ENCODE results near the gene CTNNA1.

Gene CTNNA1

GRCh38 chr5:138926257-138926656 is 173.0 kb downstream of the CTNNA1 start:
- DNase-seq (ENCODE audit: low spot score): no peak
- no peak for TF ChIP-seq CTCF (IDR thresholded peaks at IDR 0.05; ENCODE audit: borderline replicate concordance, control extremely low read depth, extremely low read depth, insufficient read depth, missing control alignments)
- in situ Hi-C loops (cut with MboI; ENCODE audit: low sequenced_read_pairs, unreplicated experiment): no loop called here

GRCh38 chr5:138926688-138927448 is 173.6 kb downstream of the CTNNA1 start:
- no peak for TF ChIP-seq CTCF (IDR thresholded peaks at IDR 0.05; ENCODE audit: borderline replicate concordance, control extremely low read depth, extremely low read depth, insufficient read depth, missing control alignments)
- DNase-seq (ENCODE audit: low spot score): no peak
- in situ Hi-C loops (cut with MboI; ENCODE audit: low sequenced_read_pairs, unreplicated experiment): no loop called here

DNA sequence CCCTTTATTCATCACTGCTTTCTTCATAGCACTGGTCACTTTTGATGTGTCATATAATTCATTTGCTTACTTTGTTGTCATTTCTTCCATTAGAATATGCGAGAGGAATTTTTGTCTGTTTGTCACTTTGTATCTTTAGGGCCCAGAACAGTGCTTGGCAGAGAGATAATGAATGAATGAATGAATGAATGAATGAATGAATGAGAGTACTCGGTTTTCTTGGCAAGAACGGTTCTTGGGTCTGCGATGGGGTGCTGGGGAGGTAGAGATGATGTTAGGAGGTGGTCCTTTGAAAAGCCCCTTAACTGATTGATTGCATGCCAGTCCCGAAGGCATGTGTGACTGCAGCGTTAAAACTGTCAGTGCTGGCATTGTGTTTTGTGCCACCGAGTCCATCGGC is 174.3 kb downstream of the CTNNA1 start:
- DNase-seq (ENCODE audit: low spot score): no peak
- in situ Hi-C loops (cut with MboI; ENCODE audit: low sequenced_read_pairs, unreplicated experiment): no loop called here
- TF ChIP-seq CTCF (IDR thresholded peaks at IDR 0.05; ENCODE audit: borderline replicate concordance, control extremely low read depth, extremely low read depth, insufficient read depth, missing control alignments): no peak

GRCh38 chr5:138927979-138928378 is 174.8 kb downstream of the CTNNA1 start:
- no peak for DNase-seq (ENCODE audit: low spot score)
- in situ Hi-C loops (cut with MboI; ENCODE audit: low sequenced_read_pairs, unreplicated experiment): no loop called here

GRCh38 chr5:138929571-138929955 is 176.3 kb downstream of the CTNNA1 start:
- DNase-seq (ENCODE audit: low spot score): no peak
- TF ChIP-seq CTCF (IDR thresholded peaks at IDR 0.05; ENCODE audit: borderline replicate concordance, control extremely low read depth, extremely low read depth, insufficient read depth, missing control alignments): no peak
- in situ Hi-C loops (cut with MboI; ENCODE audit: low sequenced_read_pairs, unreplicated experiment): no loop called here

More at GRCh38 chr5:138927979-138928378, 174.8 kb downstream of the CTNNA1 start:
- TF ChIP-seq CTCF (IDR thresholded peaks at IDR 0.05; ENCODE audit: borderline replicate concordance, control extremely low read depth, extremely low read depth, insufficient read depth, missing control alignments): no peak

- TF ChIP-seq CTCF (IDR thresholded peaks at IDR 0.05; ENCODE audit: borderline replicate concordance, control extremely low read depth, extremely low read depth, insufficient read depth, missing control alignments): no peak
- DNase-seq (ENCODE audit: low spot score): no peak
- in situ Hi-C loops (cut with MboI; ENCODE audit: low sequenced_read_pairs, unreplicated experiment): no loop called here
Observed at GRCh38 chr5:138930371-138931097, 177.3 kb downstream of the CTNNA1 start.

Measured in GM13976 (cell line).